Measurements from ENCODE around the gene FUS.
"Not testable (repeated sequence)": the region's sequence is repeated elsewhere in the genome, so short reads cannot be mapped to it uniquely, and the experiment has no call there.

The FUS gene

GRCh38 chr16:31179747-31180459 lies at the start of gene FUS:
Gene FUS, plus strand, starts transcription at chr16:31180139. Its CDS starts 76 bp downstream, at chr16:31180215.
- peak; percentile 89 for DNase-seq

DNA sequence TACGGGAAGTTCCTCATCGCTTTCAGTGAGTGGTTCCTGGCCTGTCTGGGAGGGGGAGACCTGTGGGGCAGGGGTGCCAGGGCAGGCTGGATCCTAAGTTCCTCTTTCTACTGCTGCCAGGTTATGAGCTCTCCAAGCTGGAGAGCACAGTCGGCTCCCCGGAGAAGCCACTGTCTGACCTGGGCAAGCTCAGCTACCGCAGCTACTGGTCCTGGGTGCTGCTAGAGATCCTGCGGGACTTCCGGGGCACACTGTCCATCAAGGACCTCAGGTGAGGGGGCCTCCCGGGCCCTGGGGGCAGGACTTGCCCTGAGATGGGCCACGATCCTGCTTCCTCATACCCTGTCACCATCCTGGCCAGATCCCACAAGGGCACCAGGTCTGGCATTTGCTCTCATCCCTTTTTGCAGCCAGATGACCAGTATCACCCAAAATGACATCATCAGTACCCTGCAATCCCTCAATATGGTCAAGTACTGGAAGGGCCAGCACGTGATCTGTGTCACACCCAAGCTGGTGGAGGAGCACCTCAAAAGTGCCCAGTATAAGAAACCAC lies 49.5 kb upstream of the FUS start:
- no peak for DNase-seq

DNA sequence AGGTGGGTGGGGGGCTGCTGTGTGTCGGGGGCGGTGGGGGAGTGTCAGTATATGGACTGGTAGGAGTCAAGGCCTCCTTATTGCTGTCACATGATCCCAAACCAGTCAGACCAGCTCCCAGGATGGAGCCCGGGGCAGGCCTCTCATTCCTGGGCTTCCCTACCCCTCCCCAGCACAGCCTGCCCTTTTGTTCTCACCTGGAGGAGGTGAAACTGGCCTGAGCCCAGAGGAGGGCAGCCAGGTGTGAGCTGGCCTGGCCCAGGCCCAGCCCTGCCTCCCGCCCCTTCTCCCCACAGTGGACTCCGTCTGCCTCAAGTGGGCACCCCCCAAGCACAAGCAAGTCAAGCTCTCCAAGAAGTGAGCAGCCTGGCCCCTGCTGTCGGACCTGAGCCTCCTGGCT lies 49.0 kb upstream of the FUS start:
- no peak for DNase-seq

GRCh38 chr16:31131416-31131815 lies 48.5 kb upstream of the FUS start:
- DNase-seq, result no peak

GRCh38 chr16:31131841-31132271 lies 48.1 kb upstream of the FUS start:
- DNase-seq, result no peak

GRCh38 chr16:31132303-31132979 lies 47.5 kb upstream of the FUS start:
- no peak for DNase-seq

DNA sequence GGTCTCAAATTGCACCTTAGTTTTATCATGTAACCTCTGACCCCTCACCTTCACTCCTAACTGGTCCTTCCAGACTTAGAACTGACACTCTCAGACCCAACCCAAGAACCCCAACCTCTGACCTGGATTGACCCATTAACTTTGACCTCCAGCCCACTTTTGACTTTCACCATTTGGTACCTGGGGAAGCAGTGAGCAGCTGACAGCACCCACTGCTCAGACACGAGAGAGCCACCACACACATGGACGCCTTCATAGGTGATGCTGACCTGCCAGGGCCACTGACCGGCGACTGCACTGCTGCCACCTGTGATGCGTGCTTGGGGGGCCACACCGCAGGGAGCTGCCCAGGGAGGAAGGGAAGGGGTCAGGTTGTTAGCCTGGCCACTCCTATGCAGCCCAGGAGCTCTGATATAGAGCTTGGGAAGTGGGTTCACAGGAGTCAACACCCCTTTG lies 46.9 kb upstream of the FUS start:
- no peak for DNase-seq

DNA sequence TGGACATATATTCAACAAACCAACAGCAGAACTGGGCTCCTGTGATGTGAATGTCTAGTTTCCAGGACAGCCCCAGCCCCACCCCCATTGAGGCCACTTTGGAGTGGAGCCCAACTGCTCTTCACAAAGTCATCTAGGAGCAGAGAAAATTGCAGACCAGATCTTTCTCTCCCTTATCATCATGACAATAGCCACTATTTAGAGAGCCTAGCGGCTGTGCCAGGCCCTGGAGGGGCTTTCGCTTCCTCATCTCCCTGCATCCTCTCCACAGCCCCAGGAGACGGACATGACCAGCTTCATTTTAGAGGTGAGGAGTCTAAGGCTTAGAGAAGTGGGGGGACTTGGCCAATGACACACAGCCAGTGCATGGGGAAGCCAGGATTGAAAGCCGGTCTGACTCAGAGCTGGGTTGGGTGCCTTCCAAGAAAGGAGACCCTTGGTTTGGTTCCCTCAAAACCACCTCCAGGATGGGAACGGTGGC lies 45.8 kb upstream of the FUS start:
- no peak for DNase-seq

- DNase-seq, result no peak
These were observed 45.1 kb upstream of the FUS start for GRCh38 chr16:31134625-31135534.

DNA sequence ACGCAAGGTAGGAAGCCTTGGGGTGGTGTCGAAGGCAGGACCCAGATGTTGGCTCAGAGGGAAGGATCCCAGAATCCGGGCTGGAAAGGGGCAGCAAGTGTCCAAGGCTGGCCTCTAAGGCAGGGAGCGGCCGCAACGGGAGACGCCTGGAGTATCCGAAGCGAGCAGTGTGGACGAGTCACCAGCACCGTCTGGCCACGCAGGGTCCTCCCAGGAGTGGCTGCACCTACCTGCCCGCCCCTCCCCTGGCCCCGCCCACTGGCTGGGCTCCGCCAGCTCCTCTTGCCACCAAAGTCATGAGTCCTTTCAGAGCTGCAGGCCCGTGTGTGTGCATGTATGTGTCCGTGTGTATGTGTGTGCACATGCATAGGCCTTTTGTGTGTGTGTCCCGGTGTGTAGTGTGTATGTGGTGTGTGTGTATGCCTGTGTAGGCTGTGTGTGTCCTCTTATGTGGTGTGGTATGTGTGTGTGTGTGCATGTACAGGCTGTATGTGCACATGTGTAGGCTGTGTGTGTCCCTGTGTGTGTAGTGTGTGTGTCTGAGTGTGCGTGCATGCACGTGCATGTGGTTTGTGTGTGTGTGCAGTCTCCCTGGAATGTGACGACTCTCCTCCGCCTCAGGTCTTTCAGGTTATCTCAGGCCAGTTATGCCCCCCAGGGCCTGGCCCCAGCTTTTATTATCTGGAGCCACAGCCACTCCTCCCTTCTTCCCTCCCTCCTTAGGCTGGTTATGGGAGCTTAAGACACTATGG lies 44.2 kb upstream of the FUS start, which contains the start of gene PRSS8:
PRSS8 (minus strand) TSS at position 193 of the 752 bp plus-strand sequence. CDS start 229 bp downstream, outside the sequence.
- DNase-seq, result no peak

- no peak for DNase-seq
These were observed 43.7 kb upstream of the FUS start for GRCh38 chr16:31136287-31136662.

GRCh38 chr16:31136822-31137499 lies 43.0 kb upstream of the FUS start:
- not testable (repeated sequence) for DNase-seq

- DNase-seq, result no peak
These were observed 41.0 kb upstream of the FUS start for GRCh38 chr16:31138621-31139578.

DNA sequence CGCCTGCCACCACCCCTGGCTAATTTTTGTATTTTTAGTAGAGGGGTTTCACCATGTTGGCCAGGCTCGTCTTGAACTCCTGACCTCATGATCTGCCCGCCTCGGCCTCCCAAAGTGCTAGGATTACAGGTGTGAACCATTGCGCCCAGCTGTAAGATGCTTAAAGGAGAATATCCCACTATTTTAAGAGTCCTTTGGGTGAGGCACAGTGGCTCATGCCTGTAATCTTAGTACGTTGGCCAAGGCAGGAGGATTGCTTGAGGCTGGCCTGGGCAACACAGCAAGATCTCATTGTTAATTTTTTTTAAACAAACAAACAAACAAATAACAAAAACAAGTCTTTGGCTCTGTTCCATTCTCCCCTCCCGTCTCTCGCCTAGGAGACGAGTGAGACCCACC lies 38.9 kb upstream of the FUS start:
- DNase-seq, result not testable (repeated sequence)

DNA sequence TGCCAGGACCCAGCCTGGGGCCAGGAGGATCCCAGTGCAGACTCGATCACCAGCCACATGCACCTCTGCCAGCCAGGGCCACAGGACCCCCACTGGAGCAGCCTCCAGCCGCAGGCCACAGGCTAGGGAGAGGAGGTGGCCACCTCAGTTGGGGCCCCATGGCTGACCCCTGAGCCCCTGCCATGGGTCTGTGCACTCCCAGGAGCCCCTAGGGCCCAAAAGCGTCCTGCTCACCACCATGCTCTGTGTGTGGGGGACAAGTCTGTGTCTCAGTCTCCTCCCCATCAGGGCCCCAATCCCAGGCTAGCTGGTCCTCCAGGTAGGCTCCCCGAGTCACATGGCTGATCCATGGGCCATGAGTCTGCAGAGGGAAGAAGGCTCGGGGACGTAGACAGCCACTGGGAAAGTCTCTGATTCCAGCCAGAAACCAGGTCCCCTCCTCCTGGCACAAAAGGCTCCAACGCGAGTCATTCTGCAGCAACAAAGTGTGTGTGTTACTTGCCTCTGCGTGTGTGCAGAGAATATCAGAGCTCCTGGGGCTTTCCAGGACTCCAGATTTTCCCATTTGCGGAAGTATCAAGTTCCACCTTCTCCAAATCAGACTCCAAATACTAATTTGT lies 38.3 kb upstream of the FUS start:
- DNase-seq, result no peak

DNA sequence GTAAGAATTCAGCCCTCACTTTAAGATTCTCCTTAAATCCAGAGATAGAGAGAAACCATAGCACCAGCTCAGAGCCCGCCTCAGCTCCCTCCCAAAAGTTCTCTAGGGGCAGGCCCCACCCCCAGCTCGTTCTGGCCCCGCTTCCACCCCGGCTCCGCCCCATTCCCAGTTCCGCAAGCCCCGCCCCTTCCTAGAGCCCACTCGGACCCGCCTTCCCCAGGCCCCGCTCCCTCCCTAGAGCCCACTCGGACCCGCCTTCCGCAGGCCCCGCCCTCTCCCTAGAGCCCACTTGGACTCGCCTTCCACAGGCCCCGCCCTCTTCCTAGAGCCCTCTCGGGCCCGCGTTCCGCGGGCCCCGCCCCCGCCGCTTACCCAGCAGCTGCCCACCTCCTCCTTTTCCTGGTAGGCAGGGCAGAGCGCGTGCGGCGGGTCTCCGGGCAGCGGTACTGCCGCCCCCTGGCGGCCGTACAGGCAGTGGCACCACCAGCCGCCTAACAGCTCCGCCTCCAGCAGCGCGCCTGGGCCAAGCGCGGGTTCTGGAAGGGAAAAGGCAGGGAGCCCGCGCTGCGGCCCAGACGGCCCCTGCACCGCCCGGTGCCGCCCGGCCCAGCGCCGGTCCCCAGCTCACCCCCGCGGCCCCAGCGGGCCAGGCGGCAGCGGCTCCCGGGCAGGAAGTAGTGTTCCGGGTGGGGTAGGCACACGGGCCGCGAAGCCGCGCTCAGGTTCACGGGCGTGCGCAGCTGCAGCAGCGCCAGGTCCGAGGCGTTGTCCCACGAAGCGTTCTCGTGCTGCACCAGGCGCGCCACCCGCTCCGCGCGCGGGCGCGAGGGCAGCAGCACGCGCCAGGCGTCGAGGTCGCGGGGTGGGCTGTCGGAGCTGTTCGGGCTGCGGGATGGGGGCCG lies 37.6 kb upstream of the FUS start:
- peak; percentile 98 for DNase-seq

GRCh38 chr16:31143011-31143693 lies 36.8 kb upstream of the FUS start:
- DNase-seq, result no peak

GRCh38 chr16:31143694-31144148 lies 36.2 kb upstream of the FUS start:
- DNase-seq, result no peak
